NB4 (cell line): Measurements from ENCODE around the gene TMED6.

Experiments used
- CTCF ChIP-seq: IDR thresholded peaks from one replicate; pipeline ENCODE4 v1.5.1; 2012; ENCODE audit warnings: low read depth, low read length
- MYC ChIP-seq: IDR thresholded peaks from 2 replicates; pipeline ENCODE4 v1.6.1; 2011; ENCODE audit warnings: low read depth, low read length

- TF ChIP-seq CTCF = no peak
- TF ChIP-seq MYC = no peak
Observed at GRCh38 chr16:69302301-69302700, 49.3 kb downstream of the TMED6 start.
